ENCODE results near the gene CDKN2C. TPM values are rescaled to one million over a fixed set of nuclear protein-coding genes. Genes with fewer than 3 reads are reported as not detected.

CDKN2C gene
- total RNA-seq, 4 donors from 2014 or later = 37.1 to 75.2 (median 51.2) TPM

DNA sequence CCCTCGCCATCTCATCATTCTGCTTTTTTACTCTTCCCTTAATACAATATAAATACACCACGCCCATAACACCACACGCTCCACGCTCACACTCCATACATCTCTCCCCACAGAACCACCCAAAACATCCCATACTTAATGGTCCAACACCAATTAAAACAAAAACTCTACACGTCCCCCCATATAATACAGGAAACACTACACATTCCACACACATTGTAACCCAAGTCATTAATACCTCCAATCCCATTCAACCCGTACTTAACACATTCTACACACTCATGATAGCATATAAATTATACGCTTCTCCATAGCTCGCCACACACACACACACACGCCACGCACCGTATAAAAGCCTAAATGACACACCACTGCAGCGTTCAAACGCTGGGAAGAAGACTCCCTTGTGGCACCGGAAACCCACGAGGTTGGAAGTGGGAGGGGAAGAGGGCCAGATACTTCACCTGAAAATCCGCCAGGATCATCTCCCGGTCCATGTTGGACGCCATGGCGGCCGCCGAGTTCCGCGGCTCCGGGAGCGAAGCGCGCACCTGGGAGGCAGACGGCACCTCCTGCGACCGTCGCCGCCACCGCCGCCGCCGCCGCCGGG is 10.6 kb upstream of the CDKN2C start:
- TF ChIP-seq, protein P1, sequence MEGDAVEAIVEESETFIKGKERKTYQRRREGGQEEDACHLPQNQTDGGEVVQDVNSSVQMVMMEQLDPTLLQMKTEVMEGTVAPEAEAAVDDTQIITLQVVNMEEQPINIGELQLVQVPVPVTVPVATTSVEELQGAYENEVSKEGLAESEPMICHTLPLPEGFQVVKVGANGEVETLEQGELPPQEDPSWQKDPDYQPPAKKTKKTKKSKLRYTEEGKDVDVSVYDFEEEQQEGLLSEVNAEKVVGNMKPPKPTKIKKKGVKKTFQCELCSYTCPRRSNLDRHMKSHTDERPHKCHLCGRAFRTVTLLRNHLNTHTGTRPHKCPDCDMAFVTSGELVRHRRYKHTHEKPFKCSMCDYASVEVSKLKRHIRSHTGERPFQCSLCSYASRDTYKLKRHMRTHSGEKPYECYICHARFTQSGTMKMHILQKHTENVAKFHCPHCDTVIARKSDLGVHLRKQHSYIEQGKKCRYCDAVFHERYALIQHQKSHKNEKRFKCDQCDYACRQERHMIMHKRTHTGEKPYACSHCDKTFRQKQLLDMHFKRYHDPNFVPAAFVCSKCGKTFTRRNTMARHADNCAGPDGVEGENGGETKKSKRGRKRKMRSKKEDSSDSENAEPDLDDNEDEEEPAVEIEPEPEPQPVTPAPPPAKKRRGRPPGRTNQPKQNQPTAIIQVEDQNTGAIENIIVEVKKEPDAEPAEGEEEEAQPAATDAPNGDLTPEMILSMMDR (IDR thresholded peaks at IDR 0.05; ENCODE audit: low read depth) = no peak

GRCh38 chr1:50959913-50960844 is 9.9 kb upstream of the CDKN2C start, which contains the start of gene FAF1:
FAF1 (minus strand) TSS chr1:50960267; CDS start chr1:50959811, 456 bp downstream.
- TF ChIP-seq, protein P1 (IDR thresholded peaks at IDR 0.05; ENCODE audit: low read depth) = no peak

DNA sequence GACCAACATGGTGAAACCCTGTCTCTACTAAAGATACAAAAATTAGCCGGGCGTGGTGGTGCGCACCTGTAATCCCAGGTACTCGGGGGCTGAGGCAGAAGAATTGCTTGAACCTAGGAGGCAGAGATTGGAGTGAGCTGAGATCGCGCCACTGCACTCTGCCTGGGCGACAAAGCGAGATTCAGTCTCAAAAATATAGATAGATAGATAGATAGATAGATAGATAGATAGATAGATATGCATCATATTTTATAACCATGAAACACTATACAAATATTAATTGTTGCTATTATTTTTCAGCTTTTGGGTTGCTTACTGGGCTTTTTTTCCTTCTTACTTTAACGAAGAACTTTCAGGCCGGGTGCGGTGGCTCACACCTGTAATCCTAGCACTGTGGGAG is 5.2 kb upstream of the CDKN2C start:
- TF ChIP-seq, protein P1 (IDR thresholded peaks at IDR 0.05; ENCODE audit: low read depth) = no peak

GRCh38 chr1:50966991-50967390 is 3.1 kb upstream of the CDKN2C start:
- TF ChIP-seq, protein P1 (IDR thresholded peaks at IDR 0.05; ENCODE audit: low read depth) = no peak

- TF ChIP-seq, protein P1 (IDR thresholded peaks at IDR 0.05; ENCODE audit: low read depth) = no peak
Observed at GRCh38 chr1:50967416-50968157, 2.5 kb upstream of the CDKN2C start.

DNA sequence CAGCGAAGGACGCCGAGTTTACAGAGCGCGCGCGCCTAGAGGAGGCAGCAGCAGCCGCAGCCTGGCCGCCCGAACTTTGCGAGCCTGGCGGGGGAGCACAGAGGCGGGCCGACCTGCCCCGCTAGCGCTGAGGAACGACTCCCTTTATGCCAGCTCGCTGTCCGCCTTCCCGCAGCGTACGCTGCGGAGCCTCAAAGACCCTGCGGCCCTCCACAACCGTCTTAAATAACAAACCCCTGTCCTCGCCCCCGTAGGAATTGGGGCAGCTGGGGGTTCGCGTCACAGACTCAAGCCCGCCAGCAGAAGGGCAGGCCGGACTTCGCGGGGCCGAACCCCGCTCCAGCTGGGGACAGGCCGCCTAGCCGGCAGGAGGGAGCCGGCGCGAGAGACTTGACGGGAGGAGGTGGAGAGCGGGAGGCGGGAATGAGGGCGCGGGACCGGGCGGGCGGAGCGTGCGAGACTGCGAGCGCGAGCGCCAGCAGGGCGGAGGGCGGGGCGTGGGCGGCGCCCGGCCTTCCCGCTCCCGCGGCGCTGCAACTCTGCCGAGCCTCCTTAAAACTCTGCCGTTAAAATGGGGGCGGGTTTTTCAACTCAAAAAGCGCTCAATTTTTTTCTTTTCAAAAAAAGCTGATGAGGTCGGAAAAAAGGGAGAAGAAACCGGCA is 1.8 kb upstream of the CDKN2C start:
- TF ChIP-seq, protein P1 (IDR thresholded peaks at IDR 0.05; ENCODE audit: low read depth) = no peak

Measured in subcutaneous adipose tissue (tissue), 4 donors.